T-helper 1 cell treated with Interleukin-12 subunit alpha and Interleukin-12 subunit beta and Interleukin-4 antibody, amounts not matched to agents 30 ng/mL and 1 ng/mL, for 36 hours (primary cell): ENCODE measurements around the gene ITCH. TPM values are rescaled to one million over a fixed set of nuclear protein-coding genes. Genes with fewer than 3 reads are reported as not detected.
"Not testable (repeated sequence)": the region's sequence is repeated elsewhere in the genome, so short reads cannot be mapped to it uniquely, and the experiment has no call there.

Source experiments
- intact Hi-C: fragments of 100-400 bp; cut with micrococcal nuclease; formaldehyde crosslinking; loops from one replicate; pipeline ENCODE4 v1.15.1; 2024
- total RNA-seq: library from RNA; stranded (reverse); gene quantifications from 2 replicates; pipeline ENCODE4 v1.2.3, GENCODE V29; 2022

ITCH gene
- total RNA-seq, 1 donor from 2014 or later, result 64.7 TPM

- intact Hi-C loops, result no loop called here
Observed at GRCh38 chr20:34449674-34450592, 86.9 kb downstream of the ITCH start.

GRCh38 chr20:34452281-34452982 lies 89.4 kb downstream of the ITCH start:
- intact Hi-C loops, result no loop called here

- intact Hi-C loops, result no loop called here
Observed at GRCh38 chr20:34458631-34459030, 95.6 kb downstream of the ITCH start.

GRCh38 chr20:34459209-34459897 lies 96.3 kb downstream of the ITCH start:
- intact Hi-C loops, result no loop called here

GRCh38 chr20:34461779-34462087 lies 98.7 kb downstream of the ITCH start:
- intact Hi-C loops, result no loop called here

- intact Hi-C loops, result no loop called here
Observed at GRCh38 chr20:34468951-34469350, 105.9 kb downstream of the ITCH start.

GRCh38 chr20:34472246-34472925 lies 109.3 kb downstream of the ITCH start:
- intact Hi-C loops, result no loop called here

- intact Hi-C loops, result loop anchor here (1.0 kb wide), 1 partner anchor 161 kb away; no protein-coding TSS in a partner anchor
Observed at GRCh38 chr20:34473262-34473883, 110.3 kb downstream of the ITCH start.

GRCh38 chr20:34475979-34476736 lies 113.1 kb downstream of the ITCH start:
- intact Hi-C loops, result no loop called here

GRCh38 chr20:34479627-34480026 lies 116.6 kb downstream of the ITCH start:
- intact Hi-C loops, result no loop called here

GRCh38 chr20:34482154-34482553 lies 119.1 kb downstream of the ITCH start:
- intact Hi-C loops, result not testable (repeated sequence)

- intact Hi-C loops, result not testable (repeated sequence)
Observed at GRCh38 chr20:34483585-34484220, 120.6 kb downstream of the ITCH start.

GRCh38 chr20:34485068-34485634 lies 122.1 kb downstream of the ITCH start:
- intact Hi-C loops, result no loop called here

- intact Hi-C loops, result no loop called here
Observed at GRCh38 chr20:34491226-34491931, 128.3 kb downstream of the ITCH start.

- intact Hi-C loops, result no loop called here
Observed at GRCh38 chr20:34491932-34492509, 128.9 kb downstream of the ITCH start.

- intact Hi-C loops, result no loop called here
Observed at GRCh38 chr20:34493646-34494045, 130.6 kb downstream of the ITCH start.

- intact Hi-C loops, result no loop called here
Observed at GRCh38 chr20:34495307-34495706, 132.2 kb downstream of the ITCH start.

- intact Hi-C loops, result no loop called here
Observed at GRCh38 chr20:34495916-34496315, 132.8 kb downstream of the ITCH start.
